ENCODE results near the gene CRHR1.

The CRHR1 gene

DNA sequence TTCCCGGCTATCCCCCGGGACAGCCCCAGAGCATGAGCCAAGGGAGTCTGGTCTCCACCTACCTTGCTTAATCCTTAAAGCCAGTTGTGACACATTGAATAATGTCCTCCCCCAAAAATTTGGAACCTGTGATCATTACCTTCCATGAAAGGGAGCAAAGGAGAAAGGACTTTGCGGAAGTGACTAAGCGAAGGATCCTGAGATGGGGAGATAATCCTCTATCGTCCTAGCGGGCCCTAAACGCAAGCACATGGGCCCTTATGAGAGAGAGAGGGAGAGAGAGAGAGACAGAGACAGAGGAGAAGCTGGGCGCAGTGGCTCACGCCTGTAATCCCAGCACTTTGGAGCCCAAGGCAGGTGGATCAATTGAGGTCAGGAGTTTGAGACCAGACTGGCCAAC lies 70.1 kb downstream of the CRHR1 start:
- Histone ChIP-seq H3K9me3 (ENCODE audit: control insufficient read depth, insufficient read depth, low read depth, low read length) (no peaks in the 10 kb centered on the region), H3K4me1 (ENCODE audit: control insufficient read depth, insufficient read depth, low read length) (no peaks in the 10 kb centered on the region), H3K4me3 (ENCODE audit: low read depth, low read length) (no peak overlapping the region), H3K27ac (ENCODE audit: extremely low read depth, low read depth, low read length) (no peak overlapping the region), H3K36me3 (ENCODE audit: control insufficient read depth in 2 of 2, insufficient read depth in 1 of 2, low read length in 2 of 2) (no peaks in the 10 kb centered on the region)
- POLR2A ChIA-PET = no interaction called here
- no peak for TF ChIP-seq ZNF169 (tag by site-specific recombination; IDR thresholded peaks at IDR 0.05)
- no peak for TF ChIP-seq ZBTB20 (tag by site-specific recombination; IDR thresholded peaks at IDR 0.05)
- no peak for TF ChIP-seq ZNF664 (tag by site-specific recombination; IDR thresholded peaks at IDR 0.05)
- TF ChIP-seq ZNF19 (tag by site-specific recombination; IDR thresholded peaks at IDR 0.05; ENCODE audit: low read depth) = no peak
- no peak for TF ChIP-seq ZNF155 (tag by site-specific recombination; IDR thresholded peaks at IDR 0.05)
- no peak for TF ChIP-seq ZFP37 (tag by site-specific recombination; IDR thresholded peaks at IDR 0.05)
- TF ChIP-seq, protein P1, sequence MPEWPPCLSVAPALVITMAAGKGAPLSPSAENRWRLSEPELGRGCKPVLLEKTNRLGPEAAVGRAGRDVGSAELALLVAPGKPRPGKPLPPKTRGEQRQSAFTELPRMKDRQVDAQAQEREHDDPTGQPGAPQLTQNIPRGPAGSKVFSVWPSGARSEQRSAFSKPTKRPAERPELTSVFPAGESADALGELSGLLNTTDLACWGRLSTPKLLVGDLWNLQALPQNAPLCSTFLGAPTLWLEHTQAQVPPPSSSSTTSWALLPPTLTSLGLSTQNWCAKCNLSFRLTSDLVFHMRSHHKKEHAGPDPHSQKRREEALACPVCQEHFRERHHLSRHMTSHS (tag by site-specific recombination; IDR thresholded peaks at IDR 0.05) = no peak
- no peak for TF ChIP-seq ZNF350 (tag by site-specific recombination; IDR thresholded peaks at IDR 0.05)
- no peak for TF ChIP-seq ZNF146 (tag by site-specific recombination; IDR thresholded peaks at IDR 0.05)
- TF ChIP-seq ZFP3 (tag by site-specific recombination; IDR thresholded peaks at IDR 0.05; ENCODE audit: low read depth) = no peak
- no peak for TF ChIP-seq ZNF555 (tag by site-specific recombination; conservative IDR thresholded peaks at IDR 0.05)
- TF ChIP-seq ZNF791 (tag by site-specific recombination; IDR thresholded peaks at IDR 0.05) = no peak
- TF ChIP-seq ZNF843 (tag by site-specific recombination; IDR thresholded peaks at IDR 0.05) = no peak
- no peak for TF ChIP-seq ZNF280C (tag by site-specific recombination; IDR thresholded peaks at IDR 0.05)
- no peak for TF ChIP-seq ZNF792 (tag by site-specific recombination; IDR thresholded peaks at IDR 0.05)
- TF ChIP-seq, protein P2, sequence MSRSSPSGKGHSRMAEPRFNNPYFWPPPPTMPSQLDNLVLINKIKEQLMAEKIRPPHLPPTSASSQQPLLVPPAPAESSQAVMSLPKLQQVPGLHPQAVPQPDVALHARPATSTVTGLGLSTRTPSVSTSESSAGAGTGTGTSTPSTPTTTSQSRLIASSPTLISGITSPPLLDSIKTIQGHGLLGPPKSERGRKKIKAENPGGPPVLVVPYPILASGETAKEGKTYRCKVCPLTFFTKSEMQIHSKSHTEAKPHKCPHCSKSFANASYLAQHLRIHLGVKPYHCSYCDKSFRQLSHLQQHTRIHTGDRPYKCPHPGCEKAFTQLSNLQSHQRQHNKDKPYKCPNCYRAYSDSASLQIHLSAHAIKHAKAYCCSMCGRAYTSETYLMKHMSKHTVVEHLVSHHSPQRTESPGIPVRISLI (tag by site-specific recombination; IDR thresholded peaks at IDR 0.05) = no peak
- TF ChIP-seq ZNF624 (tag by site-specific recombination; IDR thresholded peaks at IDR 0.05) = no peak
- no peak for TF ChIP-seq ZNF548 (tag by site-specific recombination; IDR thresholded peaks at IDR 0.05)
- no peak for TF ChIP-seq HOXC10 (CRISPR knock-in tag; IDR thresholded peaks at IDR 0.05)
- TF ChIP-seq ZNF302 (tag by site-specific recombination; IDR thresholded peaks at IDR 0.05; ENCODE audit: low read depth) = no peak
- CTCF ChIA-PET = interaction anchor here (0.6 to 2.0 kb wide), 4 partner anchors 9 to 187 kb away, joined by 3 to 8 read pairs (median 4); no protein-coding TSS in a partner anchor

DNA sequence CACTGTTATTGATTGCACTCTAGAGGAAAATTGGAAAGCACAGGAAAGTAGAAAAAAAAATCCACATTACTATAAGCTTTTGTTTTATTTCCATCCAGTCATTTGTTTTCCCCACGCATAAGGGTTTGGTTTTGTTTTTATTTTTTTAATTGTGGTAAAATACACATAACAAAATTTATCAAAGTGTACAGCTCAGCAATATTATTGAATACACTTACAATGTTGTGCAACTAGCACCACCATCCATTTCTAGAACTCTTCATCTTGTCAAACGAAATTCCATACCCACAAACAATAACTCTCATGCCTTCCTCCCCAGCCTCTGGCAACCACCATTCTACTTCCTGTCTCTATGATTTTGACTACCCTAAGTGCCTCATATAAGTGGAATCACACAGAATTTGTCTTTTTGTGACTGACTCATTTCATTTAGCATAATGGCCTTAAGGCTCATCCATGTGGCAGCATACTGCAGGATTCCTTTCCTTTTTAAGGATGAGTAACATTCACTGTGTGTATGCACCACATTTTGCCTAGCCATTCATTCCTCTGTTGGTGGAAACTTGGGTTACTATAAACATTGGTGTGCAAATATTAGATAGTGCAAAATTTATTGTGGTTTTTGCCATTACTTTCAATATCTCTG lies 71.7 kb downstream of the CRHR1 start:
- ChIA-PET CTCF (interaction anchor here (0.5 to 2.0 kb wide), 6 partner anchors 10 to 216 kb away, joined by 3 to 8 read pairs (median 4); no protein-coding TSS in a partner anchor), POLR2A (no interaction called here)
- Histone ChIP-seq H3K4me3 (ENCODE audit: low read depth, low read length) (no peak overlapping the region), H3K27ac (ENCODE audit: extremely low read depth, low read depth, low read length) (no peak overlapping the region), H3K9me3 (ENCODE audit: control insufficient read depth, insufficient read depth, low read depth, low read length) (no peaks in the 10 kb centered on the region), H3K36me3 (ENCODE audit: control insufficient read depth in 2 of 2, insufficient read depth in 1 of 2, low read length in 2 of 2) (no peaks in the 10 kb centered on the region), H3K4me1 (ENCODE audit: control insufficient read depth, insufficient read depth, low read length) (no peaks in the 10 kb centered on the region)
- TF ChIP-seq, protein P3, sequence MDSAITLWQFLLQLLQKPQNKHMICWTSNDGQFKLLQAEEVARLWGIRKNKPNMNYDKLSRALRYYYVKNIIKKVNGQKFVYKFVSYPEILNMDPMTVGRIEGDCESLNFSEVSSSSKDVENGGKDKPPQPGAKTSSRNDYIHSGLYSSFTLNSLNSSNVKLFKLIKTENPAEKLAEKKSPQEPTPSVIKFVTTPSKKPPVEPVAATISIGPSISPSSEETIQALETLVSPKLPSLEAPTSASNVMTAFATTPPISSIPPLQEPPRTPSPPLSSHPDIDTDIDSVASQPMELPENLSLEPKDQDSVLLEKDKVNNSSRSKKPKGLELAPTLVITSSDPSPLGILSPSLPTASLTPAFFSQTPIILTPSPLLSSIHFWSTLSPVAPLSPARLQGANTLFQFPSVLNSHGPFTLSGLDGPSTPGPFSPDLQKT (IDR thresholded peaks at IDR 0.05; ENCODE audit: borderline replicate concordance, low read depth, low read length) = no peak
- TF ChIP-seq ZNF18 (tag by site-specific recombination; IDR thresholded peaks at IDR 0.05) (no peak), SCRT2 (tag by site-specific recombination; IDR thresholded peaks at IDR 0.05) (no peak), ZNF76 (tag by site-specific recombination; IDR thresholded peaks at IDR 0.05; ENCODE audit: borderline replicate concordance, low read depth) (no peak), ZNF292 (tag by site-specific recombination; IDR thresholded peaks at IDR 0.05; ENCODE audit: borderline replicate concordance, low read depth) (no peak), ZNF184 (tag by site-specific recombination; IDR thresholded peaks at IDR 0.05) (no peak), ZBTB21 (tag by site-specific recombination; IDR thresholded peaks at IDR 0.05) (no peak), ZEB2 (tag by site-specific recombination; IDR thresholded peaks at IDR 0.05) (no peak), ZNF548 (tag by site-specific recombination; IDR thresholded peaks at IDR 0.05) (no peak)
- TF ChIP-seq, protein P4, sequence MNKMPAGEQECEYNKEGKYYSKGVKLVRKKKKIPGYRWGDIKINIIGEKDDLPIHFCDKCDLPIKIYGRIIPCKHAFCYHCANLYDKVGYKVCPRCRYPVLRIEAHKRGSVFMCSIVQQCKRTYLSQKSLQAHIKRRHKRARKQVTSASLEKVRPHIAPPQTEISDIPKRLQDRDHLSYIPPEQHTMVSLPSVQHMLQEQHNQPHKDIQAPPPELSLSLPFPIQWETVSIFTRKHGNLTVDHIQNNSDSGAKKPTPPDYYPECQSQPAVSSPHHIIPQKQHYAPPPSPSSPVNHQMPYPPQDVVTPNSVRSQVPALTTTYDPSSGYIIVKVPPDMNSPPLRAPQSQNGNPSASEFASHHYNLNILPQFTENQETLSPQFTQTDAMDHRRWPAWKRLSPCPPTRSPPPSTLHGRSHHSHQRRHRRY (tag by site-specific recombination; IDR thresholded peaks at IDR 0.05) = no peak
